SK-N-SH treated with all-trans-retinoic acid at 6 μM for 48 hours (cell line): ENCODE data around the gene SEMA6B.

ENCODE experiments used
- ARNTL ChIP-seq: fragments of 450-650 bp; formaldehyde crosslinking; IDR thresholded peaks from 2 replicates; pipeline ENCODE4 v1.5.0; 2020; ENCODE audit warnings: low read depth, mild to moderate bottlenecking, moderate library complexity, borderline replicate concordance
- TOX ChIP-seq: fragments of 250-450 bp; sonication (Bioruptor Pico); IDR thresholded peaks from 2 replicates; pipeline ENCODE4 v1.8.0; 2021; ENCODE audit warnings: mild to moderate bottlenecking, moderate library complexity, borderline replicate concordance
- TF ChIP-seq, protein P1 (sequence below): fragments of 250-450 bp; sonication (Bioruptor Pico); IDR thresholded peaks from 2 replicates; pipeline ENCODE4 v1.8.0; 2020; ENCODE audit warnings: mild to moderate bottlenecking, moderate library complexity, borderline replicate concordance

DNA sequence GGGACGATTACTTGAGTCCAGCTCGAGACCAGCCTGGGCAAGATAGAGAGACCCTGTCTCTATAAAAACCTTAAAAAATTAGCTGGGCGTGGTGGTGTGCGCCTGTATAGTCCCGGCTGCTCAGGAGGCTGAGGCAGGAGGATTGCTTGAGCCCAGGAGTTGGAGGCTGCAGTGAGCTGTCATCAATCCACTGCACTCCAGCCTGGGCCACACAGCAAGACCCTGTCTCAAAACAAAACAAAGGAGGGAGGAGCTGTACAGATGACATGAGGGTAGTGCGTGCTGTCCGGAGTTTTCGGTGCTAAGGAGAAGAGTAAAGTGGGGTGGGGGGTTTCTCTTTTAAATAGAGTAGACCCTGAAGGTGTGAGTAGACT, 64.8 kb downstream of the SEMA6B start:
- TF ChIP-seq ARNTL (CRISPR knock-in tag) (no peak), TOX (CRISPR knock-in tag) (no peak)
- TF ChIP-seq, protein P1, sequence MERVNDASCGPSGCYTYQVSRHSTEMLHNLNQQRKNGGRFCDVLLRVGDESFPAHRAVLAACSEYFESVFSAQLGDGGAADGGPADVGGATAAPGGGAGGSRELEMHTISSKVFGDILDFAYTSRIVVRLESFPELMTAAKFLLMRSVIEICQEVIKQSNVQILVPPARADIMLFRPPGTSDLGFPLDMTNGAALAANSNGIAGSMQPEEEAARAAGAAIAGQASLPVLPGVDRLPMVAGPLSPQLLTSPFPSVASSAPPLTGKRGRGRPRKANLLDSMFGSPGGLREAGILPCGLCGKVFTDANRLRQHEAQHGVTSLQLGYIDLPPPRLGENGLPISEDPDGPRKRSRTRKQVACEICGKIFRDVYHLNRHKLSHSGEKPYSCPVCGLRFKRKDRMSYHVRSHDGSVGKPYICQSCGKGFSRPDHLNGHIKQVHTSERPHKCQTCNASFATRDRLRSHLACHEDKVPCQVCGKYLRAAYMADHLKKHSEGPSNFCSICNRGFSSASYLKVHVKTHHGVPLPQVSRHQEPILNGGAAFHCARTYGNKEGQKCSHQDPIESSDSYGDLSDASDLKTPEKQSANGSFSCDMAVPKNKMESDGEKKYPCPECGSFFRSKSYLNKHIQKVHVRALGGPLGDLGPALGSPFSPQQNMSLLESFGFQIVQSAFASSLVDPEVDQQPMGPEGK (CRISPR knock-in tag) = no peak
